Stimulated activated CD4-positive, alpha-beta T cell treated with anti-CD3 and anti-CD28 coated beads, Interleukin-4, amount 100 ng/mL, for 4 hours (primary cell): ENCODE results near the gene FCHO1.

Experiments
- DNase-seq, 2 experiments: peaks; one replicate each; pipeline ENCODE4 v3.0.0-alpha.2; 2020

FCHO1 gene

GRCh38 chr19:17734146-17734545, 17.1 kb upstream of the FCHO1 start:
- DNase-seq, result no peak

GRCh38 chr19:17735410-17735809, 15.9 kb upstream of the FCHO1 start:
- no peak for DNase-seq

GRCh38 chr19:17737690-17738153, 13.6 kb upstream of the FCHO1 start:
- no peak for DNase-seq

- DNase-seq, result no peak
These were observed 12.0 kb upstream of the FCHO1 start for GRCh38 chr19:17739121-17739875.

- no peak for DNase-seq
These were observed 9.8 kb upstream of the FCHO1 start for GRCh38 chr19:17741456-17741855.

GRCh38 chr19:17743874-17744580, 7.2 kb upstream of the FCHO1 start:
- peak in 1 of 2 experiments; percentile 25 for DNase-seq

- peak; percentile 94 for DNase-seq
These were observed 3.8 kb upstream of the FCHO1 start for GRCh38 chr19:17747205-17748098.

- no peak for DNase-seq
These were observed 2.2 kb upstream of the FCHO1 start for GRCh38 chr19:17748884-17749638.

GRCh38 chr19:17749912-17750317, 1.4 kb upstream of the FCHO1 start:
- peak; percentile 20 to 33 for DNase-seq

GRCh38 chr19:17751912-17752273, 616 bp downstream of the FCHO1 start:
- no peak for DNase-seq

- DNase-seq, result no peak
These were observed 1.8 kb downstream of the FCHO1 start for GRCh38 chr19:17752865-17753639.

- DNase-seq, result no peak
These were observed 2.7 kb downstream of the FCHO1 start for GRCh38 chr19:17753976-17754375.

- DNase-seq, result no peak
These were observed 3.6 kb downstream of the FCHO1 start for GRCh38 chr19:17754634-17755442.

- no peak for DNase-seq
These were observed 4.2 kb downstream of the FCHO1 start for GRCh38 chr19:17755443-17755890.

- DNase-seq, result peak in 1 of 2 experiments; percentile 21
These were observed 4.8 kb downstream of the FCHO1 start for GRCh38 chr19:17755977-17756670.

GRCh38 chr19:17757125-17757524, 5.8 kb downstream of the FCHO1 start:
- DNase-seq, result no peak

GRCh38 chr19:17758515-17758914, 7.2 kb downstream of the FCHO1 start:
- no peak for DNase-seq

- DNase-seq, result no peak
These were observed 9.9 kb downstream of the FCHO1 start for GRCh38 chr19:17761148-17761547.

GRCh38 chr19:17762505-17763229, 11.4 kb downstream of the FCHO1 start:
- no peak for DNase-seq
